GM12878 (cell line): ENCODE data around the gene SLC2A3. TPM values are rescaled to one million over a fixed set of nuclear protein-coding genes. Genes with fewer than 3 reads are reported as not detected.

Source experiments
- CBFB ChIP-seq: IDR thresholded peaks from 2 replicates; pipeline ENCODE4 v1.6.1; 2016; ENCODE audit warnings: antibody characterized with exemption, low read depth
- CBX3 ChIP-seq: fragments of 200-600 bp; sonication (generic); IDR thresholded peaks from 2 replicates; pipeline ENCODE4 v1.6.1; 2016; ENCODE audit warnings: low read depth, borderline replicate concordance
- DPF2 ChIP-seq: fragments of 450-650 bp; IDR thresholded peaks from 2 replicates; pipeline ENCODE4 v1.6.1; 2017; ENCODE audit warnings: mild to moderate bottlenecking
- ELK1 ChIP-seq: IDR thresholded peaks from 2 replicates; pipeline ENCODE4 v1.6.1; 2012; ENCODE audit warnings: low read depth, low read length, improper control_type of control experiment
- HCFC1 ChIP-seq: fragments of 150-350 bp; IDR thresholded peaks from 2 replicates; pipeline ENCODE4 v1.6.1; 2014; ENCODE audit warnings: low read length
- HDAC6 ChIP-seq: fragments of 200-600 bp; sonication (generic); IDR thresholded peaks from one replicate; pipeline ENCODE4 v1.8.0; 2017; ENCODE audit warnings: antibody characterized with exemption; ENCODE audit not compliant: unreplicated experiment
- JUNB ChIP-seq: IDR thresholded peaks from 2 replicates; pipeline ENCODE4 v1.6.1; 2016; ENCODE audit warnings: antibody characterized with exemption, mild to moderate bottlenecking
- KAT2A ChIP-seq: conservative IDR thresholded peaks from 2 replicates; pipeline ENCODE4 v1.6.1; 2011; ENCODE audit warnings: low read depth, low read length; ENCODE audit not compliant: control insufficient read depth
- MAX ChIP-seq: IDR thresholded peaks from 2 replicates; pipeline ENCODE4 v1.6.1; 2012; ENCODE audit warnings: low read depth, low read length, improper control_type of control experiment
- MEF2B ChIP-seq: fragments of 450-650 bp; IDR thresholded peaks from 2 replicates; pipeline ENCODE4 v1.6.1; 2018; ENCODE audit warnings: mild to moderate bottlenecking, moderate library complexity; ENCODE audit not compliant: partially characterized antibody, poor library complexity, severe bottlenecking
- MLLT1 ChIP-seq: fragments of 450-650 bp; IDR thresholded peaks from 2 replicates; pipeline ENCODE4 v1.6.1; 2016; ENCODE audit warnings: mild to moderate bottlenecking
- NBN ChIP-seq: fragments of 450-650 bp; IDR thresholded peaks from 2 replicates; pipeline ENCODE4 v1.6.1; 2016
- NR2C1 ChIP-seq: fragments of 450-650 bp; IDR thresholded peaks from 2 replicates; pipeline ENCODE4 v1.6.1; 2017; ENCODE audit warnings: antibody characterized with exemption, mild to moderate bottlenecking, moderate library complexity
- PBX3 ChIP-seq: IDR thresholded peaks from 2 replicates; pipeline ENCODE4 v1.6.1; 2011; ENCODE audit warnings: mild to moderate bottlenecking, low read depth, low read length, moderate library complexity; ENCODE audit not compliant: insufficient replicate concordance
- POLR2A ChIP-seq: IDR thresholded peaks from 2 replicates; pipeline ENCODE4 v1.6.1; 2011; ENCODE audit warnings: low read depth, mild to moderate bottlenecking, low read length
- POLR2AphosphoS5 ChIP-seq: IDR thresholded peaks from 2 replicates; pipeline ENCODE4 v1.6.1; 2011; ENCODE audit warnings: mild to moderate bottlenecking, low read length, inconsistent platforms
- RAD21 ChIP-seq: IDR thresholded peaks from 2 replicates; pipeline ENCODE4 v1.6.1; 2011; ENCODE audit warnings: mild to moderate bottlenecking, low read depth, low read length, moderate library complexity; ENCODE audit not compliant: insufficient read depth
- RB1 ChIP-seq: fragments of 450-650 bp; formaldehyde crosslinking; IDR thresholded peaks from 2 replicates; pipeline ENCODE4 v1.6.1; 2017; ENCODE audit warnings: mild to moderate bottlenecking, borderline replicate concordance
- RUNX3 ChIP-seq: IDR thresholded peaks from 2 replicates; pipeline ENCODE4 v1.6.1; 2012; ENCODE audit warnings: low read length, inconsistent platforms
- SMAD1 ChIP-seq: fragments of 450-650 bp; IDR thresholded peaks from 2 replicates; pipeline ENCODE4 v1.6.1; 2018; ENCODE audit warnings: mild to moderate bottlenecking, low read depth; ENCODE audit not compliant: partially characterized antibody
- SMARCA5 ChIP-seq: fragments of 450-650 bp; IDR thresholded peaks from 2 replicates; pipeline ENCODE4 v1.6.1; 2017; ENCODE audit warnings: mild to moderate bottlenecking
- ZNF687 ChIP-seq: fragments of 450-650 bp; IDR thresholded peaks from 2 replicates; pipeline ENCODE4 v1.6.1; 2017; ENCODE audit warnings: mild to moderate bottlenecking, moderate library complexity
- polyA plus RNA-seq, 11 experiments: library from polyadenylated mRNA; depleted of rRNA in 4 of 11; unstranded in 6 of 11; stranded (reverse) in 5 of 11; fragments of >200 nt; fragmentation: Nextera tagmentation in 4 of 11; fragmentation: Illumina TruSeq in 1 of 11; extraction: Ambion mirVana in 4 of 11; extraction: Trizol in 1 of 11; gene quantifications; 1 replicate in 1 of 11; 2 replicates in 10 of 11; pipeline versions ENCODE4 v1.2.1 to v1.2.3, GENCODE V29; 2011 to 2016; ENCODE audit warnings: inconsistent platforms in 2 of 11, missing spikeins in 2 of 11, low read depth in 1 of 11
- total RNA-seq, 4 experiments: library from RNA; depleted of rRNA in 3 of 4; stranded (reverse); fragments of >200 nt in 3 of 4; fragmentation: Illumina TruSeq in 1 of 4; extraction: Trizol in 1 of 4; gene quantifications; 2 replicates each; pipeline versions ENCODE4 v1.2.1 to v1.2.3, GENCODE V29; 2013 to 2021

SLC2A3 gene
- total and polyA plus RNA-seq, 10 of the 15 experiments (the other 5 are each of a cell fraction or from before 2014, with no cell fraction given) = 6.5 to 66.3 (median 11.2) TPM

- TF ChIP-seq JUNB (no peak), POLR2AphosphoS5 (peak; percentile 52; the same call in 1 of the 2 replicates), CBX3 (no peak), KAT2A (no peak), MLLT1 (no peak; the same call in 1 of the 2 replicates), NR2C1 (no peak), HCFC1 (no peak), PBX3 (no peak), SMARCA5 (no peak; the same call in 1 of the 2 replicates), NBN (no peak; the same call in 1 of the 2 replicates), SMAD1 (peak; percentile 36), MAX (peak; percentile 70), HDAC6 (no peak), RB1 (peak; percentile 46; the same call in 1 of the 2 replicates), MEF2B (peak; percentile 39), RUNX3 (no peak; the same call in 1 of the 2 replicates), POLR2A (peak; percentile 67), ELK1 (no peak), RAD21 (no peak), ZNF687 (peak; percentile 94), DPF2 (peak; percentile 85), CBFB (no peak)
These were observed 34.7 kb upstream of the SLC2A3 start (continued) for GRCh38 chr12:7970475-7971252.
